Stimulated activated CD8-positive, alpha-beta memory T cell treated with anti-CD3 and anti-CD28 coated beads, Interleukin-7, amount 100 ng/mL, for 1 hour (primary cell): ENCODE data around the gene TPRN.

ENCODE experiments used
- DNase-seq, 2 donors: peaks; one replicate each; pipeline ENCODE4 v3.0.0-alpha.2; 2020; ENCODE audit warnings: low read depth in 2 of 2

Gene TPRN

DNA sequence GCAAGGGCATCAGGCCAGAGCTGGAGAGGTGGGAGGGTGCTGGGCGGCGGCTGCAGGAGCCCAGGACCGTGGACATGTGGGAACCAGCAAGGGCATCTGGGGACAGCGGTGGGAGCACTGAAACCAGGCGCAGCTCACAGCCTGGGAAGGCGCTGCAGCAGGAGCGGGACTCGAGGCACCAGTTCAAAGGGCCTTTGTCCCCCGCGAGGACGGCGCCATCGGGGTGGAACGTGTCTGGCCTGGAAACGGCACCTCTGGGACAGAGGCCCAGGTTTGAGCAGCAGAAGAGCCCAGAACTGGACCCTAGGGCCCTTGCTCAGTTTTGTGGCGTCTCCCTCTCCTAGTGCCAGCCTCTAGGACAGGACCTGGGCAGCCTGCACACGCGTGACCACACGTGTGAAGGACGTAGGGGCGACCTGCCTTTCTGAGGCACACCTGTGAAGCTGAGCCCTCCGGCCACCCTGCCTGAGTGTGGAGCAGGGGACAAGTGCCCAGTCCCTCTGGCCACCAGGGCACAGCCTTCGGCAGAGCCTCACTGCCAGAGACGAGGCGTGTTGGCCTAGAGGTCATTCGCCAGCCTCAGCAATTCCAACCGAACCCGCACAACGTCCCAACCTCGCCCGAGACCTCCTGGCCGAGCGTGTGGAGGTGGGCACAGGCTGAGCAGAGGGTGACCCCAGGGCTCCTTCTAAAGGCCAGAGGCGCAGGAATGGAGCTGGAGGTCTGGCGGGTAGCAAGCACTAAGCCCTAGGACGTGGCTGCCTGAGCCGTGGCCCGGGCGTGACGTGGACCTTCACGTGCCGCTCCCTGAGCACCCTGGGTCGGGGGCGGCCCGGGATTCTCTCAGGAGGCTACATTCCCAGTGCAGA lies 26.5 kb downstream of the TPRN start:
- no peak for DNase-seq

- DNase-seq = no peak
Observed at GRCh38 chr9:137172901-137173795, 27.4 kb downstream of the TPRN start.

- no peak for DNase-seq
Observed at GRCh38 chr9:137171149-137171900, 29.2 kb downstream of the TPRN start.

GRCh38 chr9:137170486-137171148 lies 29.9 kb downstream of the TPRN start:
- no peak for DNase-seq

- no peak for DNase-seq
Observed at GRCh38 chr9:137169896-137170358, 30.6 kb downstream of the TPRN start, which contains the start of gene LRRC26. Gene LRRC26 (minus strand): TSS chr9:137170051. CDS start chr9:137169943, 108 bp downstream.

GRCh38 chr9:137168904-137169856 lies 31.4 kb downstream of the TPRN start:
- no peak for DNase-seq

DNA sequence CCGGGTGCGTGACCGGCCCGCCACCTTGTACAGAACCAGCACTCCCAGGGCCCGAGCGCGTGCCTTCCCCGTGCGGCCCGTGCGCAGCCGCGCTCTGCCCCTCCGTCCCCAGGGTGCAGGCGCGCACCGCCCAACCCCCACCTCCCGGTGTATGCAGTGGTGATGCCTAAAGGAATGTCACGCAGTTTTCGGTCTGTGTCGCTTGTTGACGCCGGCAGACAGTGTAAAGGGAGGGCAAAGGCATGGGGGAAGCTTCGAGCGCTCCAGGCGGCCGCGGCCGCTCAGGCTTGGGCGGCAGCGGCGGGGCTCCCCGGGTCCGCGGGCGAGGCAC lies 32.0 kb downstream of the TPRN start:
- DNase-seq = no peak

- DNase-seq = no peak
Observed at GRCh38 chr9:137167747-137168572, 32.6 kb downstream of the TPRN start.

DNA sequence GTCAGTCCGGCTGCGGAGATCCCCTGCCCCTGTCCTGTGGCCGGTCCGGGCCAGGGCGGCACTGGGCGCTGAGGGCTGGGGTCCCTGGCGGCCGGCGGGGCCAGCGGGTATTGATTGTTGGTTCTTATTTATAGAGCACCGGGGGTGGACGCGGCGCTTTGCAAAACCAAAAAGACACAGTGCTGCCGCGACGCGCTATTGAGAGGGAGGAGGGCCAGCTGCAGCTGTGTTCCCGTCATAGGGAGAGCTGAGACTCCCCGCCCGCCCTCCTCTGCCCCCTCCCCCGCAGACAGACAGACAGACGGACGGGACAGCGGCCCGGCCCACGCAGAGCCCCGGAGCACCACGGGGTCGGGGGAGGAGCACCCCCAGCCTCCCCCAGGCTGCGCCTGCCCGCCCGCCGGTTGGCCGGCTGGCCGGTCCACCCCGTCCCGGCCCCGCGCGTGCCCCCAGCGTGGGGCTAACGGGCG lies 33.2 kb downstream of the TPRN start:
- no peak for DNase-seq

DNA sequence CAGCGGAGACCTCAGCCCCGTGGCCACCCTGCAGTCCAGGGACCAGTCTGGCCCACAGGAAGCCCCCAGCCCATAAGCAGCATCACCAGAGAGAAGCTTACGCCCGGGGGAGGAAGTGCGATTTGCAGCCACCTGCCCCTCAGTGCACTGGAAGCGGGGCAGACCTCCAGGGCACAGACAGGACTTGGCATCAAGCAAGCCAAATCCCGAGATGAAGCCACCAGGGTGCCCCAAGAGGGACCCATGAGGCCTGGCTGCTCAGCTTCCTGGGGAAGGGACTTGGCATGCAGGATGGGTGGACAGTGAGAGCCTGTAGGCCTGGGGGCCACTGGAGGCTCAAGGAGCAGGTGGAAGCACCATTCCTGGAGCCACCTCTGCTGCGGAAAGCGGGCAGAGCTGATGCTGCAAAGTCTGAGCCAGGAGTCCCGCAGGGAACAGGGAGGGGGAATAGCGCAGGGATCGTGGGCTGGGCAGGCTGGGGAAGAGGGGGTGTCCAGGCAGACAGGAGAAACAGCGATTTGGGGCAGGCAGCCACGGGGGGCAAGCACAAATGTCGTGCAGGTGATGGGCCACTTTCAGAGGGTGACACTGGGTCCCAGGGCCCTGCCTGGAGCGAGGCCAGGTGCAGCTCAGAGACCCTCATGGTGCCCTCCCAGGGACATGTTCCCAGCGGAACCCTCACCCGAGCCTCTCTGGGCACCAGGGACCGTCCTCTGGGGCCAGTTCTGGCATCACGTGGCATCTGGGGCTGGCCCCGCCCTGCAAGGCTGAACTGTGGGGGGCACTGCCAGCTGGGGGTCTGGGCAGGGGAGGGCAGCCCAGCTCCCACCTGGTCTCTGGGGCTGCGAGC lies 33.9 kb downstream of the TPRN start:
- DNase-seq = no peak

DNA sequence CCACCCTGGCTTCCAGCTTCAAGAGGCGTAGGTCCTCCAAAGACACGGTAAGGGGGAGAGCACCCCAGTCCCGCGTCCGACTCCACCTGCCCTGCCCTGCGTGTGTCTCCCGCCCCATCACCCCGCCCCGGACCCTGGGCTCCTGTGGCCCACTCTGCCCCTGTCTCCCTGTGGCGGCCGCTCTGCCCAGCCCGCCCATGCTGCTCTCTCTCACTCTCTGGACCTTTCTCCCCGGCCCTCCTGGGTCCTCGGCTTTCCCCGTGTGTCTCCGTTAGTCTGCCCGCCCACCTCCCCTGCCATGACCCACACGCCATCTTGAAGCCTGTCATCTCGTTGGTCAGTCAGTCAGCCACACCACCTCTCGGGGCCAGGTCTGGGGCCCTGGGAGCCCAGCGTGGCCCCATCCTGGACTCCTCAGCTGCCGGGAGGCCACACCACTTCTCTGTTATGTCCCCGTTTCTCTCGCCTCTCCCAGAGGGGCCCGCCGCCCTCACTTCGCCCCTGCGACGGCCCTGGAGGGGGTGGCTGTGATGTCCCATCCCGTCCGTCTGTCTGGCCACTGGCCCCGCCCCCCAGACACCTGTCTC lies 35.2 kb downstream of the TPRN start:
- DNase-seq = no peak

DNA sequence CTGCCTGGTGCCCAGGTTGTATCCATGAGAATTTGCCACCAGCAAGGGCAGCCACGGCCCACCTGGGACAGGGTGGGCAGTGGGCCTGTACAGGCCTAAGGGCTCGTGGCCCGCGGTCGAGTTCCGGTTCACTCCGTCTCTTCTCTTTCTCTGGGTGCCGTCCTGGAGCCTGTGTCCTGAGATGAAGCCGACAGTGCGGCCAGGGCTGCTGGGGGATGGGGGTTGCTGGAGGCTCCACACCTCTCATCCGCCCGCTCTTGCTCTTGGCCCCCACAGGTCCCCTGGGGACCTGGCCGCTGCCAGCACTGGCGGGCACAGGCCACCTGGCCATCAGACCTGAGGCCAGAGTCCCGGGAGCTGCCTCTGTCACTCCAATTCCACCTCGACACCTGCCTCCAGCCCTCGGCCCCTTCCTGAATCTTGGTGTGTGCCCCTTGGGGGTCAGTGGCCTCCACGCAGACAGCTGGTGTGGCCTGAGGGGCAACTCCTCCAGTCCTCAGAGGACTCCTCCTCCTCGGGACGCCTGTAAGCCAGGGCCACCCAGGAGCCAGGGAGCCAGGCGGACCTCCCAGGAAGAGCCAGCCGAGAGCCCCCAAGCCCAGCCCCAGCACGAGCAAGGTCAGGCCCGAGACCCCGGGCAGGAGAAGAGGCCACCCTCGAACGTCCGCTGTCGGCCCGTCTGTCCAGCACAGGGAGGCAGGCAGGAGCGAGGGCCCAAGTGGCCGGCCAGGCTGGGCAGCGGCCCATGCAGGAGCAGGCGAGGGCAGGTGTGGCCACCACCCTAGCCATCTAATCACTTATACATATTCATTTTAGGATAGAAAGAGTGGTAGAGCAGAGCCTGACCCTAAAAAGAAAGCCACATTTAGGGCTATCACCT lies 35.9 kb downstream of the TPRN start:
- no peak for DNase-seq

DNA sequence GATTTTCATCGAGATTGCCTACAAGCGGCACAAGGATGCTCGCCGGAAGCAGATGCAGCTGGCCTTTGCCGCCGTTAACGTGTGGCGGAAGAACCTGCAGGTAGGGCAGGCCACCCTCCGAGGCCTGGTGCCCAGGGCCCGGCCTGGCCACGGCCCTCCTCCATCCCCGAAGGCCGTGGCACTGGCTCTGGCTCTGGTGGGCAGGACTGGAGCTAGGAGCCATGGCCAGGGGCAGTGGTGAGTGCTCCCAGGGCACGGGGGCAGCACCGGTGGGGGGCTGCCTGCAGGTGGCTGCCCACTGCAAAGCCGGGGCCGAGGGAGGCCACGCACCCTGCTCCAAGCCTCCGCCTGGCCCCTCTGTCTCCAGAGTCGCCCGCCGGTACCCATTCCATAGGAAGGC lies 36.7 kb downstream of the TPRN start:
- no peak for DNase-seq

- no peak for DNase-seq
Observed at GRCh38 chr9:137163365-137163715, 37.2 kb downstream of the TPRN start.

DNA sequence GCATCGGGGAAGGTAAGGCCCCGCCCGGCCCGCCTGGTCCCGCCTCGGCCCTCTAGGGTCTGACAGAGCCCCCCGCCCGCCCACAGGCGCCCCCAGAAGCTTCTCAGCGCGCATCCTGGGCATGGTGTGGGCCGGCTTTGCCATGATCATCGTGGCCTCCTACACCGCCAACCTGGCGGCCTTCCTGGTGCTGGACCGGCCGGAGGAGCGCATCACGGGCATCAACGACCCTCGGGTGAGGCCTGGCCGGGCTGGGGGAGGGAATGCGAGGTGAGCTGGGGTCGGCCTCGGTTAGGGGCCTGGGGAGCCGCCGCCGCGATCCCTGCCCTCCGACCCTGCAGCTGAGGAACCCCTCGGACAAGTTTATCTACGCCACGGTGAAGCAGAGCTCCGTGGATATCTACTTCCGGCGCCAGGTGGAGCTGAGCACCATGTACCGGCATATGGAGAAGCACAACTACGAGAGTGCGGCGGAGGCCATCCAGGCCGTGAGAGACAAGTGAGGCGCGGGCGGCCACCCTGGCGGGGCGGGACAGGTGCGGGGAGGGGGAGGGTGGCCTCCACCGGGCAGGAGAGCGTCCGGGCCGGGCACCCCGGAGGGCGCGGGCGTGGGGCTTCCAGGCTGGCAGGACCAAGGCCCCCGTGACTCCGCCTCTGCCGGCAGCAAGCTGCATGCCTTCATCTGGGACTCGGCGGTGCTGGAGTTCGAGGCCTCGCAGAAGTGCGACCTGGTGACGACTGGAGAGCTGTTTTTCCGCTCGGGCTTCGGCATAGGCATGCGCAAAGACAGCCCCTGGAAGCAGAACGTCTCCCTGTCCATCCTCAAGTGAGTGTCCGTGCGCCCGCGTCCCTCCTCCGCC lies 37.8 kb downstream of the TPRN start:
- DNase-seq = no peak
